ENCODE results near the gene CCNI. TPM values are rescaled to one million over a fixed set of nuclear protein-coding genes. Genes with fewer than 3 reads are reported as not detected.
A peak's percentile ranks its signal among the peaks of the same experiment; 100 is the strongest.
"Not testable (repeated sequence)": the region's sequence is repeated elsewhere in the genome, so short reads cannot be mapped to it uniquely, and the experiment has no call there.

CCNI gene
- total RNA-seq, 1 experiment from 2014 or later: 208 TPM

- ChIA-PET POLR2A (no interaction called here), RAD21 (ENCODE audit: low non-redundant PET in 1 of 2, low total read pairs in 2 of 2, uncharacterized antibody in 2 of 2, unreplicated experiment in 2 of 2) (no interaction called here), CTCF (no interaction called here)
- Histone ChIP-seq H3K9me2 (ENCODE audit: insufficient read depth) (no peaks in the 10 kb centered on the region), H3K79me2 (ENCODE audit: insufficient read depth, low read length) (no peaks in the 10 kb centered on the region), H3K4me2 (ENCODE audit: low read length) (no peak overlapping the region), H3K36me3 (ENCODE audit: control insufficient read depth in 1 of 2, insufficient read depth in 2 of 2, low read length in 2 of 2) (peaks cover 8 to 30% of the 10 kb centered on the region in 2 experiments; a peak in 2 of 4 replicates), H3K9me3 (ENCODE audit: control insufficient read depth in 1 of 2, insufficient read depth in 1 of 2, low read depth in 1 of 2, low read length in 2 of 2) (no peaks in the 10 kb centered on the region), H3K27me3 (ENCODE audit: insufficient read depth, low read length) (no peaks in the 10 kb centered on the region), H3K4me3 (replicated peaks in 1 of 2; ENCODE audit: low read depth in 1 of 2, low read length in 2 of 2) (no peak overlapping the region), H4K20me1 (ENCODE audit: insufficient read depth) (no peaks in the 10 kb centered on the region), H2AFZ (ENCODE audit: low read depth, low read length, poor library complexity, severe bottlenecking) (no peak overlapping the region), H3K4me1 (ENCODE audit: control insufficient read depth in 1 of 2, insufficient read depth in 2 of 2, low read length in 2 of 2) (no peaks in the 10 kb centered on the region), H3K27ac (ENCODE audit: low read depth, low read length) (no peak overlapping the region), H3K9ac (ENCODE audit: low read length) (no peak overlapping the region)
- BruUV-seq (replicated peaks): no TSS peak
- DNase-seq (ENCODE audit: low read depth, low spot score) (no peak), ATAC-seq (no peak)
- intact Hi-C loops (cut with micrococcal nuclease): no loop called here
- TF ChIP-seq SIN3A (IDR thresholded peaks at IDR 0.05; ENCODE audit: low read depth) (no peak), CBX3 (IDR thresholded peaks at IDR 0.05; ENCODE audit: low read depth) (no peak), CTCF (IDR thresholded peaks at IDR 0.05 in 2 of 3, conservative IDR thresholded peaks at IDR 0.05 in 1 of 3; ENCODE audit: borderline replicate concordance in 1 of 3, insufficient read depth in 1 of 3, low read depth in 2 of 3, low read length in 2 of 3) (no peak)
These were observed 44.2 kb downstream of the CCNI start for GRCh38 chr4:77031544-77031943.

DNA sequence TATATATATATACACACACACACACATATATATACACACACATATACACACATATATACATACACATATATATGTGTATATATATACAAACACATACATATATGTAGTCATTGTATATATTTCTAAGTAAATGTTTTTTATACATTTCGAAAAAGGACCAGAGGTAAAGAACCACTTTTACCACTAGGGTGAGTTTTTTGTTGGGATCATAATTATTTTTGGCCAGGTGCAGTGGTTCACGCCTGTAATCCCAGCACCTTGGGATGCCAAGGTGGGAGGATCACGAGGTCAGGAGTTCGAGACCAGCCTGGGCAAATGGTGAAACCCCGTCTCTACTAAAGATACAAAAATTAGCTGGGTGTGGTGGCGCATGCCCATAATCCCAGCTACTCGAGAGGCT is 46.0 kb downstream of the CCNI start:
- H3K9me3 ChIP-seq (ENCODE audit: control insufficient read depth in 1 of 2, insufficient read depth in 1 of 2, low read depth in 1 of 2, low read length in 2 of 2); H3K4me3 ChIP-seq (replicated peaks in 1 of 2; ENCODE audit: low read depth in 1 of 2, low read length in 2 of 2); H2AFZ ChIP-seq (ENCODE audit: low read depth, low read length, poor library complexity, severe bottlenecking); POLR2A ChIA-PET; ATAC-seq; BruUV-seq (replicated peaks); H3K27ac ChIP-seq (ENCODE audit: low read depth, low read length); H3K9me2 ChIP-seq (ENCODE audit: insufficient read depth); RAD21 ChIA-PET (ENCODE audit: low non-redundant PET in 1 of 2, low total read pairs in 2 of 2, uncharacterized antibody in 2 of 2, unreplicated experiment in 2 of 2); H4K20me1 ChIP-seq (ENCODE audit: insufficient read depth); H3K27me3 ChIP-seq (ENCODE audit: insufficient read depth, low read length); H3K4me2 ChIP-seq (ENCODE audit: low read length); DNase-seq (ENCODE audit: low read depth, low spot score); H3K9ac ChIP-seq (ENCODE audit: low read length); H3K79me2 ChIP-seq (ENCODE audit: insufficient read depth, low read length); intact Hi-C loops (cut with micrococcal nuclease); H3K4me1 ChIP-seq (ENCODE audit: control insufficient read depth in 1 of 2, insufficient read depth in 2 of 2, low read length in 2 of 2): not testable (repeated sequence)
- CTCF ChIA-PET: interaction anchor here (0.8 kb wide), 1 partner anchor 16 kb away, joined by 3 read pairs; no protein-coding TSS in a partner anchor
- TF ChIP-seq CTCF (IDR thresholded peaks at IDR 0.05 in 2 of 3, conservative IDR thresholded peaks at IDR 0.05 in 1 of 3; ENCODE audit: borderline replicate concordance in 1 of 3, insufficient read depth in 1 of 3, low read depth in 2 of 3, low read length in 2 of 3): 0 out of 6 replicates have a peak, but pooled peaks of 2 of the 3 experiments have one; percentile 2 to 10
- peaks cover 11 to 21% of the 10 kb centered on the region in 2 experiments; a peak in 2 of 4 replicates for H3K36me3 ChIP-seq (ENCODE audit: control insufficient read depth in 1 of 2, insufficient read depth in 2 of 2, low read length in 2 of 2)
